Peyer's patch (tissue), 4 donors: Measurements from ENCODE around the gene LINGO4. TPM values are rescaled to one million over a fixed set of nuclear protein-coding genes. Genes with fewer than 3 reads are reported as not detected.

ENCODE experiments used
- DNase-seq, 3 donors: peaks; one replicate each; pipeline ENCODE4 v3.0.0-alpha.2; 2017 to 2019
- H3K27ac ChIP-seq, 4 donors: fragments of 200-600 bp; sonication (generic); one replicate each; pipeline ENCODE4 v1.5.1; 2016 to 2019
- H3K27me3 ChIP-seq, 2 donors: fragments of 200-600 bp; sonication (generic); one replicate each; pipeline ENCODE4 v1.5.1; 2019
- H3K36me3 ChIP-seq, 3 donors: fragments of 200-600 bp; sonication (generic); one replicate each; pipeline ENCODE4 v1.5.1; 2016 to 2019
- H3K4me1 ChIP-seq, 4 donors: fragments of 200-600 bp; sonication (generic); one replicate each; pipeline ENCODE4 v1.5.1; 2016 to 2019
- H3K4me3 ChIP-seq, 4 donors: fragments of 200-600 bp; sonication (generic); 1 replicate in 3 of 4; 2 replicates in 1 of 4; pipeline ENCODE4 v1.5.1; 2016 to 2019; ENCODE audit warnings: mild to moderate bottlenecking in 1 of 4
- H3K9me3 ChIP-seq, 4 donors: fragments of 200-600 bp; sonication (generic); one replicate each; pipeline ENCODE4 v1.5.1; 2016 to 2019; ENCODE audit warnings: mild to moderate bottlenecking in 1 of 4
- POLR2A ChIP-seq, 2 donors: fragments of 450-650 bp; IDR thresholded peaks; one replicate each; pipeline ENCODE4 v1.5.1; 2017; ENCODE audit warnings: antibody characterized with exemption in 2 of 2, mild to moderate bottlenecking in 2 of 2, moderate library complexity in 2 of 2
- total RNA-seq, 4 donors: library from RNA; depleted of rRNA; stranded (reverse); fragments of >200 nt; gene quantifications; one replicate each; pipeline ENCODE4 v1.1.0, GENCODE V29; 2016
- TF ChIP-seq, protein P1 (sequence below), 6 experiments: fragments of 450-650 bp in 4 of 6; fragments of 200-600 bp in 2 of 6; sonication (generic) in 1 of 6; IDR thresholded peaks; one replicate each; pipeline ENCODE4 v1.5.1; 2017 to 2019; ENCODE audit warnings: antibody characterized with exemption in 6 of 6, mild to moderate bottlenecking in 3 of 6, moderate library complexity in 1 of 6

Gene LINGO4
- total RNA-seq, 4 donors from 2014 or later, result 1.0 to 1.3 (median 1.1) TPM; not detected in 1

DNA sequence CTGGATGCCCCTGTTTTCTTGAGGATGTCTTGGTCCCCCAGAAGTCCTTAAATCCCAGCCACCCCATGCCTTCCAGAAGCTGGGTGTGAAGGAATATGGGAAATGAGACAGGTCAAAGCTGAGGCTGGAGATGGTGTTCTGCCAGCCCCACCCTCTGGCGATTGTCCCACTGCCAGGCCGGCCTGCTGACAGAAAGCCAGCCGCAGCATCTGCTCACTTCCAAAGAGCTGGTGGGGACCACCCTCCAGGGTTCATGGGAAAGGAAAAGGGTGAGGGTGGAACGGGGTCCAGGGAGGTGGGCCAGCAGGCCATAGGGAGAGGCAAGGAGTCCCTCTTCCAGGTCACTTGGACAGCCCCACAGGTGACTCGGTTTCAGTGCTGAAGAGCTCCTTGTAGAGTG is 1.9 kb upstream of the LINGO4 start:
- TF ChIP-seq, protein P1, sequence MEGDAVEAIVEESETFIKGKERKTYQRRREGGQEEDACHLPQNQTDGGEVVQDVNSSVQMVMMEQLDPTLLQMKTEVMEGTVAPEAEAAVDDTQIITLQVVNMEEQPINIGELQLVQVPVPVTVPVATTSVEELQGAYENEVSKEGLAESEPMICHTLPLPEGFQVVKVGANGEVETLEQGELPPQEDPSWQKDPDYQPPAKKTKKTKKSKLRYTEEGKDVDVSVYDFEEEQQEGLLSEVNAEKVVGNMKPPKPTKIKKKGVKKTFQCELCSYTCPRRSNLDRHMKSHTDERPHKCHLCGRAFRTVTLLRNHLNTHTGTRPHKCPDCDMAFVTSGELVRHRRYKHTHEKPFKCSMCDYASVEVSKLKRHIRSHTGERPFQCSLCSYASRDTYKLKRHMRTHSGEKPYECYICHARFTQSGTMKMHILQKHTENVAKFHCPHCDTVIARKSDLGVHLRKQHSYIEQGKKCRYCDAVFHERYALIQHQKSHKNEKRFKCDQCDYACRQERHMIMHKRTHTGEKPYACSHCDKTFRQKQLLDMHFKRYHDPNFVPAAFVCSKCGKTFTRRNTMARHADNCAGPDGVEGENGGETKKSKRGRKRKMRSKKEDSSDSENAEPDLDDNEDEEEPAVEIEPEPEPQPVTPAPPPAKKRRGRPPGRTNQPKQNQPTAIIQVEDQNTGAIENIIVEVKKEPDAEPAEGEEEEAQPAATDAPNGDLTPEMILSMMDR (IDR thresholded peaks at IDR 0.05), result no peak
- TF ChIP-seq POLR2A (IDR thresholded peaks at IDR 0.05), result no peak
- no peaks in the 10 kb centered on the region for H3K9me3 ChIP-seq
- no peaks in the 10 kb centered on the region for H3K27me3 ChIP-seq
- no peak overlapping the region for H3K4me3 ChIP-seq
- H3K27ac ChIP-seq, result no peak overlapping the region
- peaks cover 0 to 10% (median 0%) of the 10 kb centered on the region in 3 donors for H3K36me3 ChIP-seq
- H3K4me1 ChIP-seq, result no peaks in the 10 kb centered on the region
- DNase-seq, result peak in 1 of 3 donors; percentile 37

DNA sequence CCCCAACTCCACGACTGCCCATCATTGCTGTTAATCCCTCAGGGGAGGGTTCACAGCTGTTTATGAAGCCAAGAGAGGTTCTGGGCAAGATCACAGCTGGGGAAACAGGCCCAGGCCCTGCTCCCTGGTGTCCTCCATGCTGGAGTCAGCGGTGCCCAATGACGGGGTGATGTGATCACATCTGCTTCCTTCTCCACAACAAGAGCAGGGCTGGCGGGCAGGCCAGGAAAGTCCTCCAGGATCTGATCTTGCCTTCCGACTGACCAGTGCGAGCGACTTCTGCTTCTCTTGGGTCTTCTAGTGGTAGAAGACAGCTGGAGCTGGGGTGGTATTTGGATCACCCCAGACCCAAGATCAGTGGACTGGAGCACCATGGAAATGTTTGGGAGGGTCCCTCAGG is 951 bp upstream of the LINGO4 start:
- H3K27ac ChIP-seq, result no peak overlapping the region
- H3K36me3 ChIP-seq, result peaks cover 0 to 10% (median 0%) of the 10 kb centered on the region in 3 donors
- H3K4me3 ChIP-seq, result no peak overlapping the region
- TF ChIP-seq POLR2A (IDR thresholded peaks at IDR 0.05), result no peak
- H3K9me3 ChIP-seq, result no peaks in the 10 kb centered on the region
- no peaks in the 10 kb centered on the region for H3K27me3 ChIP-seq
- no peaks in the 10 kb centered on the region for H3K4me1 ChIP-seq
- DNase-seq, result peak in 1 of 3 donors; percentile 36

DNA sequence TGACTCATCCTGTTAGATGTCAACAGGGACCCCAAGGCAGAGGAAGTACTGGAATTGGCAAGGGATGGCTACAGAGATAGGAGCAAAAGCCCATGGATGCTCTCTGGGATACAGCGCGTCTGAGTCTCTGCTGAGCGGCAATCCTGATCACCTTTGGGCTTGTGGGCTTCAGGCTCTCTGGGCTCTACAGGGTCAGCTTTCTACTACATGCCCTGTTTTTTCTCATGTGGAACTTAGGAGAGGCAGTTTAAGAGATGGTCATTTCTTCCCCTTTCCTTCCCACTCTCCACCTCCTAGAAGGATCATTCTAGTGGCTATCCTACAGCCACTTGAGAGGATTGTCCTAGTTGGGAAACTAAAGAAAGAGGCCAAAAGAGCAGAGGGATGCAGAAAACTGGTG is 1.3 kb downstream of the LINGO4 start:
- Histone ChIP-seq H3K4me1 (no peaks in the 10 kb centered on the region), H3K27ac (no peak overlapping the region), H3K9me3 (no peaks in the 10 kb centered on the region), H3K27me3 (no peaks in the 10 kb centered on the region), H3K36me3 (peaks cover 0 to 10% (median 0%) of the 10 kb centered on the region in 3 donors), H3K4me3 (no peak overlapping the region)
- TF ChIP-seq, protein P1 (IDR thresholded peaks at IDR 0.05), result no peak
- TF ChIP-seq POLR2A (IDR thresholded peaks at IDR 0.05), result no peak
- no peak for DNase-seq

DNA sequence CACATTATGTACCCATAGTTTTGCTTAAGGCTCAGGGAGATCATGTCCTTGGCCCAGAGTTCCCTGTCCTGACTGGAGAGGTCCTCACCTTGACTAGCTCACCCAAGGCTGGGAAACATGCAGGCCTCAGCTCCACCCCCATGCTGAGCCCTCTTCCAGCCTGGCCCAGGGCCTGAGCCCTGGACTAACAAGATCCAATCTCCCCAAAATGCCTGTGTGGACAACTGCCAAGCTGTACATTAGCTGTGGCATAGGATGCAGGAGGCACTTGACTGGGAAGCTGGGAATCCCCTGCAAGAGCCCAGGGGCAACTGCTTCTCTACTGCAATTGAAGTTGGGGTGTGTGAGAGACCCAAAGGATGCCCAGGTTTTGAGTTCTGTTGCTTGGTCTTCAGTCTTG is 2.1 kb downstream of the LINGO4 start:
- DNase-seq, result peak in 1 of 3 donors; percentile 21
- TF ChIP-seq, protein P1 (IDR thresholded peaks at IDR 0.05), result no peak
- no peak overlapping the region for H3K4me3 ChIP-seq
- H3K4me1 ChIP-seq, result no peaks in the 10 kb centered on the region
- no peak overlapping the region for H3K27ac ChIP-seq
- H3K36me3 ChIP-seq, result peaks cover 0 to 10% (median 0%) of the 10 kb centered on the region in 3 donors
- H3K27me3 ChIP-seq, result no peaks in the 10 kb centered on the region
- no peaks in the 10 kb centered on the region for H3K9me3 ChIP-seq

DNA sequence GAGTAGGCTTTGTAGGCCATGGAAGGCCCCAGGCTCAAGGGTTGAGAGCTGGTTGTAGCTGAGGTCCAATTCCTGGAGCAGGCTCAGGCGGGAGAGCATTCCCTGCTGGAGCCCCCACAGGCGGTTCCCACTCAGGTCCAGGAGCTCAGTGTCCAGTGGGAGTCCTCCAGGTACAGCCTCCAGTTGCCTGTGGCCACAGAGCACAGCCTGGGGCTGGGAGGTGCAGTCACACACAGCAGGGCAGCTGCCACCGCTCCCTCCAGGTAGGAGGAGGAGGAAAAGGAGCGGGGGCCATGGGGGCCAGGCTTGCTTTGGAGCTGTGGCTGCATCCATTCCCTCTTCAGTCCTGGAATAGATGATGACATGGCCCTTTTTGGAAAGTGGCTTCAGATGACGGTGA is 2.8 kb downstream of the LINGO4 start:
- peaks cover 0 to 6% (median 0%) of the 10 kb centered on the region in 3 donors for H3K36me3 ChIP-seq
- H3K27ac ChIP-seq, result no peak overlapping the region
- no peak for DNase-seq
- H3K27me3 ChIP-seq, result no peaks in the 10 kb centered on the region
- TF ChIP-seq POLR2A (IDR thresholded peaks at IDR 0.05), result no peak
- TF ChIP-seq, protein P1 (IDR thresholded peaks at IDR 0.05), result no peak
- H3K4me1 ChIP-seq, result no peaks in the 10 kb centered on the region
- no peaks in the 10 kb centered on the region for H3K9me3 ChIP-seq
- H3K4me3 ChIP-seq, result no peak overlapping the region

DNA sequence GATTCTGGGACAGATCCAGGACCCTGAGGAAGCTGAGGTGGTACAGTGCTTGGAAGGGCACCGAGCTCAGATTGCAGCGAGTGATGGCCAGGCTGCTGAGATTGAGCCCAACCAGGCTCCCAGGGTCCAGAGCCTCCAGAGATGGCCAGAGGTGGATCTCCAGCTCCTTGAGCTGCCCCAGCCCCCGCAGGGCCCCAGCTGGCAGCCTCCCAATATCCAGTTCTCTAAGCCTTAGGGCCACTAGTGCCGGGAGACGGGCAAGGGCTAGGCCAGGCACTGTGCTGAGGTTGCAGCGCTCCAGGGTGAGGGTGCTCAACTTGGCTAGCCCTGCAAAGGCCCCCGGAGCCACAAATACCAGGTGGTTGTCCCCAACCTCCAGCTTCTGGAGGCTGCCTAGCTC is 3.4 kb downstream of the LINGO4 start:
- Histone ChIP-seq H3K27ac (no peak overlapping the region), H3K4me3 (no peak overlapping the region), H3K36me3 (peaks cover 0 to under 1% (median 0%) of the 10 kb centered on the region in 3 donors), H3K27me3 (no peaks in the 10 kb centered on the region), H3K4me1 (no peaks in the 10 kb centered on the region), H3K9me3 (no peaks in the 10 kb centered on the region)
- no peak for DNase-seq
- TF ChIP-seq, protein P1 (IDR thresholded peaks at IDR 0.05), result no peak
- no peak for TF ChIP-seq POLR2A (IDR thresholded peaks at IDR 0.05)
